Right lobe of liver (tissue), 4 donors: ENCODE measurements around the gene CDH23.

Source experiments
- POLR2A ChIP-seq: fragments of 450-650 bp; IDR thresholded peaks from one replicate; pipeline ENCODE4 v1.6.1; 2017; ENCODE audit warnings: antibody characterized with exemption, mild to moderate bottlenecking
- TF ChIP-seq, protein P1 (sequence below), 4 donors: fragments of 200-600 bp in 3 of 4; fragments of 450-650 bp in 1 of 4; IDR thresholded peaks; one replicate each; pipeline versions ENCODE4 v1.5.1 to v1.8.0; 2016 to 2022; ENCODE audit warnings: antibody characterized with exemption in 4 of 4, mild to moderate bottlenecking in 2 of 4
- donor health status: DM: no; HTN: no; CAD: no.
- donor health status: DM: no; HTN: no; CAD: no.
- donor health status: DM: no; HTN: yes; CAD: no.

DNA sequence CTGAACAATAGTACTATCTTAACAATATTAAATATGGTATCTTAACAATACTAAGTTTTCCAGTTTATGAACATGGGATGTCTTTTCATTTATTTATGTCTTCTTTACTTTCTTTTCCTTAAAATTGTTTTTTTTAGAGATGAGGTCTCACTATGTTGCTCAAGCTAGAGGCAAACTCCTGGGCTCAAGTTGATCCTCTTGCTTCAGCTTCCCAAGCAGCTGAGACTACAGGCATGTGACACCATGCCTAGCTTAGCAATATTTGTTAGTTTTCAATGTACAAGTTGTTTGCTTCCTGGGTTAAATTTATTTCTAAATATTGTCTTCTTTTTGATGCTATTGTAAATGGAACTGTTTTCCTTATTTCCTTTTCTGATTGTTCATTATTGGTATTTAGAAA, 16.9 kb downstream of the CDH23 start:
- TF ChIP-seq, protein P1, sequence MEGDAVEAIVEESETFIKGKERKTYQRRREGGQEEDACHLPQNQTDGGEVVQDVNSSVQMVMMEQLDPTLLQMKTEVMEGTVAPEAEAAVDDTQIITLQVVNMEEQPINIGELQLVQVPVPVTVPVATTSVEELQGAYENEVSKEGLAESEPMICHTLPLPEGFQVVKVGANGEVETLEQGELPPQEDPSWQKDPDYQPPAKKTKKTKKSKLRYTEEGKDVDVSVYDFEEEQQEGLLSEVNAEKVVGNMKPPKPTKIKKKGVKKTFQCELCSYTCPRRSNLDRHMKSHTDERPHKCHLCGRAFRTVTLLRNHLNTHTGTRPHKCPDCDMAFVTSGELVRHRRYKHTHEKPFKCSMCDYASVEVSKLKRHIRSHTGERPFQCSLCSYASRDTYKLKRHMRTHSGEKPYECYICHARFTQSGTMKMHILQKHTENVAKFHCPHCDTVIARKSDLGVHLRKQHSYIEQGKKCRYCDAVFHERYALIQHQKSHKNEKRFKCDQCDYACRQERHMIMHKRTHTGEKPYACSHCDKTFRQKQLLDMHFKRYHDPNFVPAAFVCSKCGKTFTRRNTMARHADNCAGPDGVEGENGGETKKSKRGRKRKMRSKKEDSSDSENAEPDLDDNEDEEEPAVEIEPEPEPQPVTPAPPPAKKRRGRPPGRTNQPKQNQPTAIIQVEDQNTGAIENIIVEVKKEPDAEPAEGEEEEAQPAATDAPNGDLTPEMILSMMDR (IDR thresholded peaks at IDR 0.05), result no peak
- no peak for TF ChIP-seq POLR2A
